K562 (cell line): ENCODE measurements around the gene ATP5F1D.
A peak's percentile ranks its signal among the peaks of the same experiment; 100 is the strongest.

Experiments
- CHAMP1 ChIP-seq: fragments of 450-650 bp; IDR thresholded peaks from 2 replicates; pipeline ENCODE4 v1.6.1; 2016; ENCODE audit warnings: mild to moderate bottlenecking
- CTCF ChIP-seq, 3 experiments: IDR thresholded peaks in 2 of 3; conservative IDR thresholded peaks in 1 of 3; 2 replicates each; pipeline ENCODE4 v1.5.1; 2011 to 2012; ENCODE audit warnings: low read length in 3 of 3, mild to moderate bottlenecking in 3 of 3, control low read depth in 2 of 3, improper control_type of control experiment in 1 of 3, inconsistent platforms in 1 of 3, low read depth in 1 of 3, mixed read lengths in 1 of 3, moderate library complexity in 1 of 3; ENCODE audit not compliant: insufficient read depth in 2 of 3
- PTRF ChIP-seq: fragments of 450-650 bp; IDR thresholded peaks from 2 replicates; pipeline ENCODE4 v1.6.1; 2016; ENCODE audit warnings: mild to moderate bottlenecking, missing genetic modification characterization, missing compliant biosample characterization
- TAF1 ChIP-seq: IDR thresholded peaks from 2 replicates; pipeline ENCODE4 v1.6.1; 2011; ENCODE audit warnings: mild to moderate bottlenecking, low read length, moderate library complexity; ENCODE audit not compliant: insufficient read depth, control insufficient read depth, severe bottlenecking; ENCODE audit errors: extremely low read depth
- TF ChIP-seq, protein P1 (sequence below), 2 experiments: fragments of 450-650 bp; conservative IDR thresholded peaks; 2 replicates each; pipeline ENCODE4 v1.6.1; 2017; ENCODE audit warnings: mild to moderate bottlenecking in 2 of 2, moderate library complexity in 2 of 2
- TF ChIP-seq, protein P2 (sequence below): sonication (generic); formaldehyde crosslinking; IDR thresholded peaks from 2 replicates; pipeline ENCODE4 v1.8.1; 2023; ENCODE audit warnings: mild to moderate bottlenecking, missing genetic modification reagents

DNA sequence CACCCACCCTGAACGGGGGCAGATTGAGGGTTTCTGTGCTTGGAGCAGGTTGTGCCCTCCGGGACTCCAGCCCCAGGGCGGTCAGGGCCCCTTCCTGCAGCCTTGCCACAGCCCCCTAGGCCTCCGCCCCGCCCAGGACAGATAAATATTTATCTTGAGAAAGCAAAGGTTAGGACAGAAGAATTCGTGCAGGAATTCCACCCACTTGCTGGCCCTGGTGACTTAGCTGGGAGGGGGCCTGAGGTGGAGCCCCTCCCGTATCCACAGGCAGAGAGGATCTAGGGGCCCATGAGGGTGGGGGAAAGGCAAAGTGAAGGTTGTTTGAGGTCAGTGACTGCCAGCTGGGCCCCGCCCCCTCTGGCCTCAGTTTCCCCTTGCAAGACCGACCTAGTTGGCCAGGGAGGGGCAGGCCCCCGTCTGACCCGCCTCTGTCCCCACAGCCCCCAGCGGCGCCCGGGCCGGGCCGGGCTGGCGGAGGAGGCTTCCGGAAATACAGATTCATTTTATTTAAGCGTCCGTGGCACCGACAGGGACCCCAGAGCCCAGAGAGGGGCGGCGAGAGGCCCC is 12.0 kb downstream of the ATP5F1D start:
- TF ChIP-seq, protein P1, sequence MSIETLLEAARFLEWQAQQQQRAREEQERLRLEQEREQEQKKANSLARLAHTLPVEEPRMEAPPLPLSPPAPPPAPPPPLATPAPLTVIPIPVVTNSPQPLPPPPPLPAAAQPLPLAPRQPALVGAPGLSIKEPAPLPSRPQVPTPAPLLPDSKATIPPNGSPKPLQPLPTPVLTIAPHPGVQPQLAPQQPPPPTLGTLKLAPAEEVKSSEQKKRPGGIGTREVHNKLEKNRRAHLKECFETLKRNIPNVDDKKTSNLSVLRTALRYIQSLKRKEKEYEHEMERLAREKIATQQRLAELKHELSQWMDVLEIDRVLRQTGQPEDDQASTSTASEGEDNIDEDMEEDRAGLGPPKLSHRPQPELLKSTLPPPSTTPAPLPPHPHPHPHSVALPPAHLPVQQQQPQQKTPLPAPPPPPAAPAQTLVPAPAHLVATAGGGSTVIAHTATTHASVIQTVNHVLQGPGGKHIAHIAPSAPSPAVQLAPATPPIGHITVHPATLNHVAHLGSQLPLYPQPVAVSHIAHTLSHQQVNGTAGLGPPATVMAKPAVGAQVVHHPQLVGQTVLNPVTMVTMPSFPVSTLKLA (conservative IDR thresholded peaks at IDR 0.05): peak in 1 of 2 experiments; percentile 27; a peak in 1 of 4 replicates
- TF ChIP-seq PTRF: no peak
- TF ChIP-seq CTCF (IDR thresholded peaks at IDR 0.05 in 2 of 3, conservative IDR thresholded peaks at IDR 0.05 in 1 of 3; ENCODE audit: insufficient read depth in 2 of 3, low read depth in 1 of 3, low read length in 3 of 3): no peak
- no peak for TF ChIP-seq CHAMP1
- no peak for TF ChIP-seq TAF1
- TF ChIP-seq, protein P2, sequence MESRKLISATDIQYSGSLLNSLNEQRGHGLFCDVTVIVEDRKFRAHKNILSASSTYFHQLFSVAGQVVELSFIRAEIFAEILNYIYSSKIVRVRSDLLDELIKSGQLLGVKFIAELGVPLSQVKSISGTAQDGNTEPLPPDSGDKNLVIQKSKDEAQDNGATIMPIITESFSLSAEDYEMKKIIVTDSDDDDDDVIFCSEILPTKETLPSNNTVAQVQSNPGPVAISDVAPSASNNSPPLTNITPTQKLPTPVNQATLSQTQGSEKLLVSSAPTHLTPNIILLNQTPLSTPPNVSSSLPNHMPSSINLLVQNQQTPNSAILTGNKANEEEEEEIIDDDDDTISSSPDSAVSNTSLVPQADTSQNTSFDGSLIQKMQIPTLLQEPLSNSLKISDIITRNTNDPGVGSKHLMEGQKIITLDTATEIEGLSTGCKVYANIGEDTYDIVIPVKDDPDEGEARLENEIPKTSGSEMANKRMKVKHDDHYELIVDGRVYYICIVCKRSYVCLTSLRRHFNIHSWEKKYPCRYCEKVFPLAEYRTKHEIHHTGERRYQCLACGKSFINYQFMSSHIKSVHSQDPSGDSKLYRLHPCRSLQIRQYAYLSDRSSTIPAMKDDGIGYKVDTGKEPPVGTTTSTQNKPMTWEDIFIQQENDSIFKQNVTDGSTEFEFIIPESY (CRISPR knock-in tag): no peak
